H4 (cell line): Measurements from ENCODE around the gene SIGLEC10. TPM values are rescaled to one million over a fixed set of nuclear protein-coding genes. Genes with fewer than 3 reads are reported as not detected.
"Not testable (repeated sequence)": the region's sequence is repeated elsewhere in the genome, so short reads cannot be mapped to it uniquely, and the experiment has no call there.

ENCODE experiments used
- DNase-seq: peaks from one replicate; pipeline ENCODE4 v3.0.0-alpha.2; 2015; ENCODE audit warnings: low spot score
- total RNA-seq: library from RNA; depleted of rRNA; stranded (reverse); fragments of >200 nt; shearing (Covaris generic); gene quantifications from 2 replicates; pipeline ENCODE4 v1.2.3, GENCODE V29; 2014; rRNA removed

SIGLEC10 gene
- total RNA-seq, result not detected in 2 replicates

- no peak for DNase-seq
Observed at GRCh38 chr19:51417107-51417809, at the start of gene SIGLEC10. Gene SIGLEC10, minus strand, starts transcription at chr19:51417642. Its CDS starts 61 bp downstream, at chr19:51417581.

GRCh38 chr19:51466723-51467122 lies 49.3 kb upstream of the SIGLEC10 start:
- DNase-seq, result no peak

DNA sequence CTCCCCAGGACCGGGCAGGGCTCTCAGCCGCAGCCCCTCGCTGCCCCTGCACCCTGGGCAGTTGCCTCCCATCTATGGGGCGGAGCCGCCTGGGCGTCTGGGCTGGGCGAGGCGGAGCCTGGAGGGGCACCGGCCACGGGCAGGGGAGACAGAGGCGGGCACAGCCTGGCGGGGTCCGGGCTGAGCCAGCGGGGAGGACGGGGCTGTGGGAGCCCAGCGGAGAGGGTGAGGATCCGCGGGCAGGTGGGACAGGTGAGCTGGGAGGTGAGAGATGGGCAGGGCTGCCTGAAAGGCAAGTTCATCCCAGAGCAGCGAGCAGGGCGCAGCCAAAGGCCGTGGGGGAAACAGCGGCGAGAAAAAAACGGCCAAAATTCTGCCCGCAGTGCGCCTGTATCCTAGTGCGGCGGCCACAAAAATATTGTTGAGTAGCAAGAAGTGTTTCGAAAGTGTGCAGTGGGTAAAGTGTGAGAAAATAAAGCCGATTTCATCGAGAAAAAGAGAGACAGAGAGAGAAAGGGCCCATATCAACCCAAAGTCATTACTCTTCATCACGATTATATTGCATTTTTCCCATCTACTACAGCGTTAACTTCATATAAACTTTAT lies 46.6 kb upstream of the SIGLEC10 start:
- DNase-seq, result not testable (repeated sequence)

- DNase-seq, result no peak
Observed at GRCh38 chr19:51462681-51463080, 45.2 kb upstream of the SIGLEC10 start.

GRCh38 chr19:51462276-51462675 lies 44.8 kb upstream of the SIGLEC10 start:
- no peak for DNase-seq

DNA sequence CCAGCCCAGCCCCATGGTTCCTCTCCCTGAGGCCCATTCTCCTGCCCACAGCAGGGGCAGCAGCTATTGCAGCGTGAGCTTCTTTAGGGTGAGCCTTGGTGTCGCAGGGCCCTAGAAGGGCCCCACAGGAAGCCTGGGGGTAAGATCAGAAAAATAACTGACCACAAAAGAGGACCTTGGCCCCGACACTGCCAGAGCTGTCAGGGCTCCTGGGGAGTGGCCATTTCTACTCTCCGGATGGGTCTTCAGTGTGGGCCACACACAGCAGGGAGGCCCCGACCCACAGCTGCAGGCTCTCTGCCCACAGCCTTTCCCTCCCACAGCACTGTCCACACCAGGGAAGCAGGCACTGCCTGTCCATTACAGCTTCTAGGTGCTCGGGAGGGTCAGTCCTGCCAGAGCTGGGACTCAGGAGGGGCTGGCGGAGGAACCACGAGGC lies 44.3 kb upstream of the SIGLEC10 start:
- DNase-seq, result no peak

DNA sequence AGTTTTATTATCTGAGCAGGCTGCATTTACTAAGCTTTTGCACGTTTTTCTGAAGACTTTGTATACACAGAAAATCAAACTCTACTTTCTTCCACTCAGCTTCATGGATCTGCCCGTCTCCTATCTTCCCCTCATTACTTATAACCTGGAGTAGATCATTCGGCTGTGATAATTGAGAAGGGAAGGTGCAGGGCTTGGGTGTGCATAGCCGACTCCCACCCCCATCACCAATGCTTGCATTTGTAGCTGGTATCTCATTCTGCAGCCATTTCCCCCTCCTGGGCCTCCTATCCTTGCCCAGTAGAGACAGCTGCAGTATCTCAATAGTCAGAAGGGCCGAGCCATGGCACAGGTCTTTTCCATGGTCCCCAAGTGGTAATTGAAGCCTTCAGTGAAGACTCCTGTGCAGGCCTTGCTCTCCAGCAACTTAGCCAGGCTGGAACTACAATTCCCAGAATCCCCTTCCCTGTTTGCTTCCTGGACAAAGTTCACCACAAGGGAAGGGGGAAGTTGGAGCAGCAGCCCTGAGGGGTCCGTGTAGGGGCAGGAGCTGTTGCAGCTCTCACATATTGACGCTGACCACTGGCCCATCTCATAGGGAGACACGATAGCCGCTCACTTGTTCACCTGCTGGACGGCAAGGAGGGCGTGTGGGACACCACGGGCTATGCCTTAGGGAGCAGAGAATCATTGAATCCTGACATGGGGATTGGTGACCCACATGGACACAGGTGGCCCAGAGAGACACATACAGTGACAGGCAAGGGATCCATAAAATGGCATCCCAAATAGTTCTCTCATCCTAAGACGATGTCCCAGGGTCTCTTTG lies 42.9 kb upstream of the SIGLEC10 start:
- no peak for DNase-seq

DNA sequence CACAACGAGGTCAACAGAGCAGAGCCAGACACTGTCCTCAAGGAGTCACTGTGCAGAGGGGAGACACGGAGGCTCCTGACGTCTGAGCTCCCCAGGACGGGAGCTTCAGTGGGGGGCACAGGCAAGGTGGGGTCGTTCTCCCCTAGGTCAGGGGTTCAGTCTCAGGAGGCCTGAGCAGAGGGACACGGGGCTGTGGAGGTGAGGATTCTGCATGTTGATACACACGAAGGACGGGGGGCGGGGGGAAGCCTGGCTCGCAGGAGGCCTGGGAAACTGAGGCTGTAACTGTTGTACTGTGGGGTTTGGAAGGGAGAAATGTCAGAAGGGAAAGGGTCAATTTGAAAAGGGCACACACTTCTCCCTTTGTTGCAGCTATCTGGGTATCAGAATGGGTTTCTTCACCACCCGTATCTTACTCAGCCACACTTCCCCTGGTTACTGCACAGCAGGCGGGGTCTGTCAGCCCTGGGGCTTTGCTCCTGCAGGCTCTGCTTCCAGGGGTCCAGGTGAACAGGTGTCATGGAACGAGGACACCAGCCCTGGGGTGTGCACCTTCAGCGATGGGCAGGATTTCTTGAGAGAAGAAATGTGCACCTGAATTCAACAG lies 41.6 kb upstream of the SIGLEC10 start:
- DNase-seq, result no peak

- no peak for DNase-seq
Observed at GRCh38 chr19:51458051-51458645, 40.7 kb upstream of the SIGLEC10 start, which contains the start of gene SIGLEC8. Gene SIGLEC8, minus strand, starts transcription at chr19:51458454. Its CDS starts 67 bp downstream, at chr19:51458387.

DNA sequence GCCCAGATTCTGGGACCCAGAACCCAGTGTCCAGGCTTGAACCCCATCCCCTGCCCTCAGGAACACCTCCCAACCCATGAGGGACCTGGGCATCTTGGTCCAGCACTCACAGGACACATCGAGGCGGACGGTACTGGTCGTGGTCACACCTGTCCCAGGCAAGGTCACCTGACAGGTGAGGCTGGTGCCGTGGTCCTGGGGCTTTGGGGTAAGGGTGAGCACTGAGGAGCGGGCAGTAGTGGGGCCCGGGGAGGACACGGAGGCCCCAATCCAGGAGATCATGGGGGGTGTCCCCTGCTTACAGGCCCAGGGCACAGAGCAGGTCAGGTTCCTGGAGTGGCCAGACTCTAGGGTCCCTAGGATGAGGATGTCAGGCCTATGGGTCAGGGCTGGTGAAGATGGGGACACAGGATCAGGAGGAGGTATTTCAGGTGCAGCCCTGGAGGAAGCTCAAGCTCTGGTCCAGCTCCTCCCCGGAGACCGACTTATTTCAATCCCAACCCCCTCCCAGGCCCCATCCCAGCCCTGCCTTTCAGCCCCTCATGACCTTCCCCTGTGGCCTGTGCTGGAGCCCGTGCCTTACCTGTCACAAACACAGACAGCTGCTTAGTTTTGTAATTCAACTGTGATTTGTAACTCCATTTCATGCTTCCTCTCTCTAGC lies 40.0 kb upstream of the SIGLEC10 start:
- DNase-seq, result no peak

DNA sequence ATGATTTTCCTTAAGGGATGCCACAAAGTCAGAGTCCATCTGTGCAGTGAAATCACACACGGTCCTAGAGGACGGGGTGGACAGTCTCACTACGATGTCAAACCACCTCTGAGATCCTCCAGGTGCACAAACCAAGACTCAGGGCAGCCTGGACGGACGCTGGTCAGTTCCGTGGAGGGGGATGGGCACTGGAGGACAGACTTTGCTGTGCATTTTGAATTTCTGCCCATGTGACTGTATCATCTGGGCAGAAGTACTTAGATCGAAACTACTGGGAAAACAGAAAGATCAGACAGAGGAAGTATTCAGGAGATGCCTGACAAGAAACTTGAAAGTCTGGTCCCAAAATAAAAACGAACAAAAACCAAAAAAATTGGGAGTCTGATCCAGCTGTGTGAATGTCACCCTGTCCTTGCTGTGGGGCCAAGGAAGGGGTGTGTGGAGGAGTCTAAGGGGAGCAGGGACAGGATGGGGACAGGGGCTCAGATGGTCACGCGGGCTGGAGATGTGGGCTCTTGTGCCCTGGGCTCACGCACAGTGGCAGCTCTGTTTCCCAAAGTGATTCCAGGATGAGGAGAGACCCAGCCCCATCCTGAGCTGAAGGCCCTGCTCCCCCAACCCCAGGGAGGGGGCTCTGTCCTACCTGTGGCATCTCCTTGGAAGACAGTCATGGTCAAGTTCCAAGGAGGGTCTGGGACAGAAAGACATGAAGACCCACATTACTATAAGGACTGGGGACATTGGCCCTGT lies 39.3 kb upstream of the SIGLEC10 start:
- DNase-seq, result no peak

- DNase-seq, result no peak
Observed at GRCh38 chr19:51450730-51451307, 33.4 kb upstream of the SIGLEC10 start.

- no peak for DNase-seq
Observed at GRCh38 chr19:51448411-51449016, 31.1 kb upstream of the SIGLEC10 start.

DNA sequence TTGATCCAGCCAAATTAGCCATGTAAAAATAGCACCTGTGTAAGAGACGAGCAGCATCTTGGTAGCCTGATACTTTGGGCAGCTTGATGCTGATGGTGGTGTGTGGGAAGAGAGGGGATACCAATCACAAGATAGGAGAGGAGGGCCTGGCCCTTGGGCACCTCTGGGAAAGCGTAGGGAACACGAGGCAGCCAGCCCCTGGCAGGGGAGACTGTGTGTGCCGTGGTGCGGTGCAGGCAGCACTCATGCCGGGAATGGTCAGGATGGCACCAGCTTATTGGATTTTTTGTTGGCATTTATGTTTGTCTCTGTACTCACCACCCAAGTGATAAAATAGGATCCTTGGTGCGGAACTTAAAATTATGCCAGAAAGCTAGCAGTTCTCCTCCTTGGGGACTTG lies 30.6 kb upstream of the SIGLEC10 start:
- no peak for DNase-seq

DNA sequence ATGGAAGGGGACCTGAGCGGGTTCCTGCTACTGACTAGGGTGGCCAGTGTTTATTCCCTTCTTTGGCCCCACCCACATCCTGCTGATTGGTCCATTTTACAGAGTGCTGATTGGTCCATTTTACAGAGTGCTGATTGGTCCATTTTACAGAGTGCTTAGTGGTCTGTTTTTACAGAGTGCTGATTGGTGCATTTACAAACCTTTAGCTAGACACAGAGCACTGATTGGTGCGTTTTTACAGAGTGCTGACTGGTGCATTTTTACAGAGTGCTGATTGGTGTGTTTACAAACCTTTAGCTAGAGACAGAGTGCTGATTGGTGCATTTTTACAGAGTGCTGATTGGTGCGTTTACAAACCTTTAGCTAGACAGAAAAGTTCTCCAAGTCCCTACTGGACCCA lies 30.1 kb upstream of the SIGLEC10 start:
- not testable (repeated sequence) for DNase-seq

DNA sequence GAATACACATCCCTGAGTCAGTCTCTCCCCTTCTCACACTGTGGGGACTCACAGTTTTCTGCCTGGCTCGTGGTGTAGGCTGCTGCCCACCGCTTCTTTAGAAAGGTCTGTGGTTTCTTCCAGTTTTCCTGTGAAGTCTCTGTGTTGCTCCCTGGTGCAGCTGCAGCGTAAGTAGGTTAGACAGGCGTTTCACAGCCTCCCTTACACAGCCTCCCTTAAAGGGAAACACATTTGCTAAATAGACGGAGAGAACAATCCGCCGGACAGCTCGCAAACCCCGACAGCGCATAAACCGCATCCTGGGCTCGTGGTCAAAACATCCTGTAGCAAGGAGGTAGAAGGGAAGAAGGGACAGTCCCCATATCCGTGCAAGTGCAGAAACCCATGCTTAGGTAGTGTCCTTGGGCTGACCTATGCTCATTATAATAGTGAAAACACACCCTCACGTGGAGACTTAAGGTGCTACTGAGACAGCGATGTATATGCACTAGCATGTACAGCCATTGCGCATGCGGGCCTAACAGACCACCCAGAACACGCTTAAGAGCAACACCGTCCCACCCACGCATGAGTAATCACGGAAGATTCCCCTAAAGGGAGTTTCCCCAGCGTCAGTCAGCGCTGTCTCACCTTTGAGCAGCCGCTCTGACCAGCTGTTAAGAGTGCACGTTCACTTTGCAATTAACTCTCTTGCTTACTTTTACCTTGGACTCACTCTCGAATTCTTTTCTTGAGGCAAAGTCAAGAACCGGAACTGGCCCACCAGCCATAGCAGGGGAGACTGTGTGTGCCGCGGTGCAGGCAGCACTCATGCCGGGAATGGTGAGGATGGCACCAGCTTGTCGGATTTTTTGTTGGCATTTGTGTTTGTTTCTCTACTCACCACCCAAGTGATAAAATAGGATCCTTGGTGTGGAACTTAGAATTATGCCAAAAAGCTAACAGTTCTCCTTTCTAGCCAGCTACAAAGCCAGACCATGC lies 24.3 kb upstream of the SIGLEC10 start:
- peak; percentile 66 for DNase-seq

GRCh38 chr19:51440846-51441409 lies 23.5 kb upstream of the SIGLEC10 start:
- DNase-seq, result peak; percentile 50

- no peak for DNase-seq
Observed at GRCh38 chr19:51440052-51440451, 22.6 kb upstream of the SIGLEC10 start.
